NCI-H1048 (cell line): Measurements from ENCODE around the gene NDE1.
"Not testable (repeated sequence)": the region's sequence is repeated elsewhere in the genome, so short reads cannot be mapped to it uniquely, and the experiment has no call there.

Source experiments
- DNase-seq: peaks from one replicate; lab custom pipeline; 2025; lab: John Stamatoyannopoulos, UW

Gene NDE1

GRCh38 chr16:15650019-15650697 is at the start of gene NDE1:
TSS of gene NDE1 (plus strand) at chr16:15650245. CDS start at chr16:15664779, 14,534 bp downstream.
- peak; percentile 29 for DNase-seq

DNA sequence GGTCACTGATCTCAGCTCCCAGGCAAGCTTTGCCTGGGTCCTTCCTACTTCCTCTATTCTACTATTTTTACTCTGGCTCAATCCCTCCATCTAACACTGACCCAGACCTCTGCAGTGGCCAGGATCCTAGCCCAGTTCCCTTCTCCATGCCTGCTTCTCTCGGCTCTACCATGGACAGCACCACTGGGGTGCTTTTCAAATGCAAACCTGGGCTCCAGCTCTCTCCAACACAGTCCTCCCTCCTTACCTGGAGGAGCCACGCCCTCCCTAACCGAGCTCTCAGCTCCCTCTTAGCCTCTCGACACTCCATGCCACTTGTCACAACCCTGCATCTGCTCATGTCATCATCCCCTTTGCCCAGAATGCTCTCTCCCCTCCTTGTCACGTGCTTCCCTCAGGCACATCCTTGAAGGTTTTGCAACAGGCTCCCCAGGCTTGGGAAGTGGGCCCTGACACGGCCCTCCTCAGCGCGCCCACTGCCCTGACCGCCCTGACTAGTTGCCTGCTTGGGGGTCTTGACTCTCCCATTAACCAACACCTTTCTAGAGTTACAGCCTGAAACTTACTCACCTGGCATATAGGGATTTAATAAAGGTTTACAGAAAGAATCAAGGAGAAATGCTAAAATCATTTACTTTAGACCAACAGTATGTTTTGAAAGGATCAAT is 48.7 kb upstream of the NDE1 start:
- no peak for DNase-seq

- no peak for DNase-seq
Measured at GRCh38 chr16:15602285-15603044, 47.6 kb upstream of the NDE1 start.

DNA sequence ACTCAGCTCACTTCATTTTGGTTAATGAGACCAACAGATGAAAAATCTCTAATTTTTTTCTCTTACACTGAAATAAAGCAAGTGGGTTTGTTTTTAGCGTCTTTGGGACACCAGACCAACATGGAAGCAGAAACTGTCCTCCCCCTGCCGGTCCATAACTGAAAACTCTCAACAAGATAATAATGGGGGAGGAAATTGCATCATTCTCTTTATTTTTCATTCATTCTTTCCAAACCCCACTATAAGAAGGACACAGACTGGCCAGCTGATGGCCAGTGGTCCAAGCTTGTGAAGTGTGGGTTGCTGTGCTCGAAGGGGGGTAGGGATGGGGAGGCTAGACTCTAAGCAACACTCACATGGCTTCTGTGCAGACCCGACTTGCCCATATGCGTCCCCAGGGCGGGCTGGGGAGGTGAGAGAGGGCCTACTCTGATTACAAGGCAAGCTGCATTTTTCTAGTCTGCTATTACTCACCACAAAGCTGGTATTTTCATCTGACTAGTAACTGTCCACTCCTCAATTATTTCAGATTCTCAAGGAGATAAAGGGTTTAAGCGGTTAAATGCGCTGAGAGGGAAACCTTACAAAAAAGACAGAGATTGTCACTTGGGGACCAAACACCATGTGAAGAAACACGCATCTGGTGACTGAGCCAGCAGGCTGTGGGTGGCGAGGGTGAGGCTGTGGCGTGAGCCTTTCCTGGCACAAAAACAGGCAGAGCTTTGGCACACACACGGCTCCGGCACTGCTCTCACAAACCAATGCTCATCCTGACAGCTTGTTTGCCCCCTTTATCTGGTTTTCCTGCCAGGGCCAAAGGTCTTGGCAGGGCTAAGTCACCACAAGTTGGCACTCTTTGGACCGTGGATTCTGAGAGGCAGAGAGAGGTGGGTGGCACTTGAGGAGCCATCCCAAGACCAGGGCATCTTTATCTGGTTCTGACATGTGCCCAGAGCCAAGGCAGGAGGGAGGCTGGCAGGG is 45.3 kb upstream of the NDE1 start:
- no peak for DNase-seq

DNA sequence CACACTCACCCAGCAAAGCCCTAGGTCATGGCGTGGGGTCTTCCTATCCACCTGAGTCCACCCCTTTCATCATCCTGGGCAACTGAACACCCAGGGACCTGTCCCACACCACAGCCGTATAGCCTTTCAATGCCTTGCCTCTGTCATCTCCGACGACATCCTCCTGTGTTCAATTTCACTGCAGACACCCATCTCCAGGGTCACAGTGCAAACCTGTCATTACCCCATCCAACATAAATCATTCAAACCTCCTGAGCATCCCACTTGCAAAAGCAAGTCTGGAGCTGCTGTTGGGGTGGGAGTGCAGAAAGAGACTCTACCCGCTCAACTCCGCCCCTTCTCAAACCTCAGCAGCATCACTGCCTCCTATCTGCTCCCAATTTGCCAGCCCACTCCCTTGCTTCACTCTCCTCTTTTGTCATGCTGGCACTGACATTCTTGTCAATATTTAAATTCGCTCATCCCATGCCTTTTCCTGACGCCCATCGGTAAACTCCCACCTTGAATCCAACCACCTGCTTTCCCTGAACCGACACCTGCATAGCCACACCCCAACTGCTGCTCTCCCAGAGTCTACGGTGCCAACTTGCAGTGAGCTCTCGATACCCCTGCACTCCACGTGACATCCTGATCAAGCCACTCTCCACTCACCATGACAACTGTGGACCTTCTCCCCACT is 44.1 kb upstream of the NDE1 start:
- no peak for DNase-seq

DNA sequence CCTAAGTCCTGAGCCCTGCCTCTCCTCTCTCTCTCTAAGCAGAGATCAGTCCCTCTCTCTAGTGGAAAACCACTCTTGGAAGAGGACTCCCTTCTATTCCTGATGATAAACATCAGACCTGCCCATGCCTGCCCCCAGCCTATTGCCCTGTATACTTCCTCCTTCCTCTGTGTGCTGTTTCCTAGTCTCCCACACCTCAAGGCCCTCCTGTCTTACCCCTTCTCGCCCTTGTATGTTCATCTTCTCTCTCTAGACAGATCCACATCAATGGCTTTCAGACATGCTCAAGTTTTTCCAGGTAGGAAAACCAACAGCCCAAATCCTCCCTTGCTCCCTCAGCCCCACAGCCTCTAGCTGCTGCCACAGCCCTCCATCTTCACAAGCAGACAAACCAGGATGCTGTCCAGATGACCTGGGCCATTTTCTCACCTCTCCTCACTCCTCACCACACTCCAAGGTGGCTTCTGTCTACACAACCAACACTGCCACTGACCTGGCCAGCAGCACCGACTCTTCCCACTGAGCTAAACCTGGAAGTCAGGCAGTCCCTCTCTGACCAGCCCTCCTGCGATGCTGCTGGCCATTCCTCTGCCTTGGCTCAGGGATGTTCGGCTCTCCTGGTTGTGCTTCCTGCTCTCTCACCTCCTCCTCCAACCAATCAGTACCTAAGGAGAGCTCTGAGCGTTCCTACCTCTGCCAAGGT is 43.4 kb upstream of the NDE1 start:
- DNase-seq = no peak

GRCh38 chr16:15607221-15607699 is 42.8 kb upstream of the NDE1 start:
- DNase-seq = not testable (repeated sequence)

GRCh38 chr16:15607700-15608396 is 42.2 kb upstream of the NDE1 start:
- no peak for DNase-seq

DNA sequence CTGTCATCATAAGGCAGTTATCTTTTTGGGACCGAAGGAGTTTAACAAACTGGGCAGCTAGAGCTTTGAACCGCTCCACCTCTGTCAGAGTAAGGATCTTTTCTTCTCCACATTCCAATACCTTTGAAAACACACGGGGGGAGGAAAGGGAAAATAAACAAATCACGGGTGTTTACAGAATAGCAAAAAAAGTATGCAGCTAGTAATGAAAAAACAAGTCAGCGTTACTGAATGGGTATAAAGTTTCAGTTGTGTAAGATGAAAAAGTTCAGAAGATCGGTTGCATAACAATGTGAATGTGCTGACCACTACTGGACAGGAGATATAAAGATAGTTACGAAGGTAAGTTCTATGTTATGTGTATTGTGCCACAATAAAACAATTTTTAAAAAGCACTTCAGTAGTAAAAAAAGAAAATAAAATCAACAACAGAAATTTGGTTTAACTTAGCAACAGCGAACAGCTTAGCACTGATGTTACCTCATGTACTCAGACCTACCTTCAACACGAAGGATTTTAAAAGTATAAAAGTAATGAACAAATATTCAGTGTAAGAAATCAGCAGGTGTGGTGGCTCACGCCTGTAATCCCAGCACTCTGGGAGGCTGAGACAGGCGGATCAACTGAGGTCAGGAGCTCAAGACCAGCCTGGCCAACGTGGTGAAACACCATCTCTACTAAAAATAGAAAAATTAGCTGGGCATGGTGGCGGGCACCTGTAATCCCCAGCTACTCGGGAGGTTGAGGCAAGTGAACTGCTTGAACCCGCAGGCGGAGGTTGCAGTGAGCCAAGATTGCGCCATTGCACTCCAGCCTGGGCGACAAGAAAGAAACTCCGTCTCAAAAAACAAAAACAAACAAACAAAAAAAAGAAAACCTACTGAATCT is 41.4 kb upstream of the NDE1 start:
- no peak for DNase-seq

- DNase-seq = no peak
Measured at GRCh38 chr16:15609286-15609649, 40.8 kb upstream of the NDE1 start.

GRCh38 chr16:15610369-15610871 is 39.6 kb upstream of the NDE1 start:
- DNase-seq = no peak

DNA sequence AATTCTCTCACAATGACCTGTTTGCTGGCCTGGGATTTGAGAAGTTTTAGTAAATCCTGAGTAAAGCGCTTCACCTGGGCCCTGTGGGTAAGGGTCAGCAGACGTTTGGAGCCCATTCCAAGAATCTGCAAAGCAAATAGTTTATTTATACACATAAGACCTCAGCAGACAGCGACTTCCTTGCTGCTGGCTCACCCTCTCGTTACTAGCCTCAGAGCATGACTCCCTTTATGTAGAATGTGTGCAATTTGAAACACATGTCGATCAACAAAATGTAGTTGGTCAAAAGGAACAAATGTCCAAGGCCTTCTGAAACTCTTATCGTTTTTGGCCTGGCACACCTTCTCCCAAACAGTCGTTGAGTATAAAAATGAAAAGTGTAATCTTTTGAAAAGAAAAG is 38.4 kb upstream of the NDE1 start:
- DNase-seq = no peak

DNA sequence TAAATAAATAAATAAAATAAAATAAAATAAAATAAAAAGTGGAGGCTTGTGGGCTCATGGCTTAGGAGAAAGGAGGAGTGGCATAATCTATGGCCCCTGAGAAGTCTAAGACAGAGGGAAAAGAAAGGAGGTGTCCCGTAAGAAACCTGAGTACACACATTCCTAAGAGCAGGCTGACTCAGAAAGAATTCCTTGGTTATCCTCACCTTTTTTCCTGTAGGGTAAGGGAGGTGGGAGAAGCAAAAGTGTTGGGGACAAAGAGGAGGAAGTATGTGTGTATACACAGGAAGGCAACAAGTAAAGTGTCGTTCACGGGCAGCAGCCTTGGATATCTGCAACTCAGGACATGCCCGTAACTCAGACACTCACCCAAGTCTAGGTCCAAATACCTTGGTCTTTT is 36.4 kb upstream of the NDE1 start:
- no peak for DNase-seq

DNA sequence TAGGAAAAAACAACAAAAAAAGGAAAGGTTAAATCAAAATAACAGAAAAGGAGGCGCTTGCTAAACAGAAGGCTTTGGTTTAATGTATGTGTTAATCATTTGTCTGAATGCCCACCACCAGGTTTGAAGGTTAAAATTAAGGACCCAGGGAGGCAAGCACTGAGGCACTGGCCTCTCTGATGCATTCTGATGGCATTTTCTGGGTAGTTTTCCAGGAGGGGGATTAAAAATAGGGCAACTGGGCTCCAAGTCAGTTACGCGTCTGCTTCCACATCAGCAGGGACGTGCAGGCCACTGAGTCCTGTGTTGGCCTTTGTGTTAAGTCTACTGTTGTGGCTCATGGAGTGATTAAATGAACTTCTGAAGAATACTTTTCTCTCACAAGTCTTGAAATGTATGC is 34.0 kb upstream of the NDE1 start:
- no peak for DNase-seq

GRCh38 chr16:15616475-15617165 is 33.4 kb upstream of the NDE1 start:
- DNase-seq = no peak

DNA sequence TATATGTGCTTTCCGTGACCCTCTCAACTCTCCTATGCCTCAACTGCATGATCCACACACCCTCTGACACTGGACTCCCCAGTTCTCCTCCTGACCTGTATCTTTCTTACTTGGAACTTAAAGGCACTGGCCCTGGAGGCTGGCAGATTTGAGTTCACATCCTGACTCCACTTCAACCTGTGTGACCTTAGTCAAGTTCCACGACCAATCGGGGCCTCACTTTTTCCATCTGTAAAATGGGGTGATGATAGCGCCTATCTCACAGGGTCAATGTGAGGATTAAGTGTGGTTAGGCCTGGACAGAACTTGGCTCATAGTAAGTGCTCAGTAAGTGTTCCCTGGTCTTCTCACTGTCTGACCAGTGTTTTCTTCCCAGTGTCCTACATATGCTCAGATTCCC is 32.1 kb upstream of the NDE1 start:
- no peak for DNase-seq

- DNase-seq = no peak
Measured at GRCh38 chr16:15618392-15618791, 31.7 kb upstream of the NDE1 start.

GRCh38 chr16:15620611-15621195 is 29.3 kb upstream of the NDE1 start:
- no peak for DNase-seq
